GM06990 (cell line): ENCODE measurements around the gene CYB561.
"Not testable (repeated sequence)": the region's sequence is repeated elsewhere in the genome, so short reads cannot be mapped to it uniquely, and the experiment has no call there.

Experiments used
- DNase-seq: peaks from one replicate; pipeline ENCODE4 v3.0.0-alpha.2; 2011; ENCODE audit not compliant: insufficient read length; ENCODE audit errors: extremely low read depth
- H3K27me3 ChIP-seq: replicated peaks from 2 replicates; pipeline ENCODE4 v1.6.0; 2011; ENCODE audit warnings: low read length; ENCODE audit not compliant: control insufficient read depth, insufficient read depth
- H3K36me3 ChIP-seq: 2 replicates; pipeline ENCODE4 v1.5.1; 2011; ENCODE audit warnings: low read length; ENCODE audit not compliant: control insufficient read depth, insufficient read depth
- H3K4me3 ChIP-seq: replicated peaks from 2 replicates; pipeline ENCODE4 v1.5.1; 2011; ENCODE audit warnings: low read depth, mild to moderate bottlenecking, control low read depth, low read length
- CTCF ChIP-seq: IDR thresholded peaks from 2 replicates; pipeline ENCODE4 v1.5.1; 2011; ENCODE audit warnings: low read length, control low read depth, mild to moderate bottlenecking, inconsistent platforms; ENCODE audit not compliant: insufficient read depth, poor library complexity, severe bottlenecking

CYB561 gene

GRCh38 chr17:63474586-63475460 is 28.7 kb upstream of the CYB561 start:
- Histone ChIP-seq H3K4me3 (no peak overlapping the region), H3K36me3 (no peaks in the 10 kb centered on the region), H3K27me3 (peaks cover 3% of the 10 kb centered on the region)
- TF ChIP-seq CTCF: no peak
- DNase-seq: no peak

- DNase-seq: no peak
- peaks cover 3% of the 10 kb centered on the region for H3K27me3 ChIP-seq
- no peaks in the 10 kb centered on the region for H3K36me3 ChIP-seq
- no peak overlapping the region for H3K4me3 ChIP-seq
- TF ChIP-seq CTCF: no peak
Measured at GRCh38 chr17:63474174-63474573, 28.1 kb upstream of the CYB561 start.

GRCh38 chr17:63468099-63468498 is 22.0 kb upstream of the CYB561 start:
- not testable (repeated sequence) for H3K36me3 ChIP-seq, DNase-seq, H3K4me3 ChIP-seq, H3K27me3 ChIP-seq

GRCh38 chr17:63464691-63465236 is 18.7 kb upstream of the CYB561 start:
- DNase-seq: no peak
- no peaks in the 10 kb centered on the region for H3K27me3 ChIP-seq
- no peak for TF ChIP-seq CTCF
- H3K36me3 ChIP-seq: no peaks in the 10 kb centered on the region
- no peak overlapping the region for H3K4me3 ChIP-seq

- Histone ChIP-seq H3K4me3 (no peak overlapping the region), H3K36me3 (no peaks in the 10 kb centered on the region), H3K27me3 (no peaks in the 10 kb centered on the region)
- TF ChIP-seq CTCF: no peak
- DNase-seq: no peak
Measured at GRCh38 chr17:63463771-63464170, 17.7 kb upstream of the CYB561 start.

GRCh38 chr17:63460018-63460417 is 13.9 kb upstream of the CYB561 start:
- Histone ChIP-seq H3K27me3 (no peaks in the 10 kb centered on the region), H3K4me3 (no peak overlapping the region), H3K36me3 (no peaks in the 10 kb centered on the region)
- DNase-seq: no peak
- no peak for TF ChIP-seq CTCF
